Right lobe of liver (tissue), 4 donors: ENCODE data around the gene GFAP.

Source experiments
- CTCF ChIP-seq, 4 donors: fragments of 200-600 bp in 3 of 4; fragments of 450-650 bp in 1 of 4; IDR thresholded peaks; one replicate each; pipeline versions ENCODE4 v1.5.1 to v1.8.0; 2016 to 2022; ENCODE audit warnings: antibody characterized with exemption in 4 of 4, mild to moderate bottlenecking in 2 of 4
- POLR2A ChIP-seq: fragments of 450-650 bp; IDR thresholded peaks from one replicate; pipeline ENCODE4 v1.6.1; 2017; ENCODE audit warnings: antibody characterized with exemption, mild to moderate bottlenecking
- donor health status: DM: no; HTN: no; CAD: no.
- donor health status: DM: no; HTN: no; CAD: no.
- donor health status: DM: no; HTN: yes; CAD: no.

GRCh38 chr17:44887016-44887415 lies 28.3 kb downstream of the GFAP start:
- TF ChIP-seq CTCF (IDR thresholded peaks at IDR 0.05) (no peak), POLR2A (no peak)
